Measurements from ENCODE around the gene SLC15A5. TPM values are rescaled to one million over a fixed set of nuclear protein-coding genes. Genes with fewer than 3 reads are reported as not detected.

SLC15A5 gene
- total RNA-seq, 1 donor from 2014 or later: not detected

DNA sequence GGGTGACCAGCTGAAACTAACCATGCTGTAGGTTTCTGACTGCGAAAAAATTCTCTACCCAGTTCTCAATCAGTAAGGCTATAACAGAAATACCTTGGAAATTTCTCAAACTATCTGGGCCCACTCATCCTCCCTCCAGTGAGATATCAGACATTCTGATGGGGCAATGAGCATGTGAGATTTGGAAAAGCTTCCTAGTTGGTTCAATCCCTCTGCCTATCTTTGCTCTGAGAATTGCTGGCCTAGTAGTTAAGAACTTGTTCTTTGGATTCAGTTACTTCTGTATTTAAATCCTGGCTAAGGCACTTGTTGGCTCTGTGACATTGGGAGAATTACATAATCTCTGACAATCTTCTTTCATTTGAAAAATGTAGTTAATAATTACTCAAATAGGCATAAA, 119.4 kb downstream of the SLC15A5 start:
- Mint-ChIP-seq H3K36me3 (ENCODE audit: unreplicated experiment) (no peaks in the 10 kb centered on the region), H3K27me3 (ENCODE audit: unreplicated experiment) (peaks cover 3% of the 10 kb centered on the region), H3K9me3 (ENCODE audit: unreplicated experiment) (no peaks in the 10 kb centered on the region), H3K4me1 (ENCODE audit: low read depth, unreplicated experiment) (no peaks in the 10 kb centered on the region), H3K27ac (ENCODE audit: unreplicated experiment) (no peak overlapping the region), H3K4me3 (ENCODE audit: unreplicated experiment) (no peak overlapping the region)
- TF ChIP-seq, protein P1, sequence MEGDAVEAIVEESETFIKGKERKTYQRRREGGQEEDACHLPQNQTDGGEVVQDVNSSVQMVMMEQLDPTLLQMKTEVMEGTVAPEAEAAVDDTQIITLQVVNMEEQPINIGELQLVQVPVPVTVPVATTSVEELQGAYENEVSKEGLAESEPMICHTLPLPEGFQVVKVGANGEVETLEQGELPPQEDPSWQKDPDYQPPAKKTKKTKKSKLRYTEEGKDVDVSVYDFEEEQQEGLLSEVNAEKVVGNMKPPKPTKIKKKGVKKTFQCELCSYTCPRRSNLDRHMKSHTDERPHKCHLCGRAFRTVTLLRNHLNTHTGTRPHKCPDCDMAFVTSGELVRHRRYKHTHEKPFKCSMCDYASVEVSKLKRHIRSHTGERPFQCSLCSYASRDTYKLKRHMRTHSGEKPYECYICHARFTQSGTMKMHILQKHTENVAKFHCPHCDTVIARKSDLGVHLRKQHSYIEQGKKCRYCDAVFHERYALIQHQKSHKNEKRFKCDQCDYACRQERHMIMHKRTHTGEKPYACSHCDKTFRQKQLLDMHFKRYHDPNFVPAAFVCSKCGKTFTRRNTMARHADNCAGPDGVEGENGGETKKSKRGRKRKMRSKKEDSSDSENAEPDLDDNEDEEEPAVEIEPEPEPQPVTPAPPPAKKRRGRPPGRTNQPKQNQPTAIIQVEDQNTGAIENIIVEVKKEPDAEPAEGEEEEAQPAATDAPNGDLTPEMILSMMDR (IDR thresholded peaks at IDR 0.05; ENCODE audit: partially characterized antibody, unreplicated experiment): no peak
- no peak for DNase-seq

DNA sequence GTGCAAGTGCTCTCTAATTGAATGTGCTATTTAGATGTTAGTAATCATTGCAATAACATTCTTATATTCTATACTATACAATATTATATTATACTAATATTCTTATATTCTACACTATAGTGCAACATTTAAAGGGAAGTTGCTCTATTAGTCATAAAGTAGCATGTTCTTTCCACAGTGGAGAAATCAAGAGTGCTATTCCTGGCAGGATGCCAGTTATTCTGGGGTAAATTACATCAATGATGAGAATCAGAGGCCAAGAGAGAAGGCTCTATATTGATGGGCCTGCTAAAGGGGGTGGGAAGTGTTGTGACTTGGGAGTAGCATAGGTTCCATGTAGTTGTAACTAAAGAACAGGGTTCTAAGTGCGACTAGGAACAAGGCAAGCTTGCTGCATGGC, 121.5 kb downstream of the SLC15A5 start:
- Mint-ChIP-seq H3K27ac (ENCODE audit: unreplicated experiment) (no peak overlapping the region), H3K36me3 (ENCODE audit: unreplicated experiment) (no peaks in the 10 kb centered on the region), H3K4me3 (ENCODE audit: unreplicated experiment) (no peak overlapping the region), H3K27me3 (ENCODE audit: unreplicated experiment) (peaks cover 3% of the 10 kb centered on the region), H3K4me1 (ENCODE audit: low read depth, unreplicated experiment) (no peaks in the 10 kb centered on the region), H3K9me3 (ENCODE audit: unreplicated experiment) (no peaks in the 10 kb centered on the region)
- DNase-seq: no peak
- TF ChIP-seq, protein P1 (IDR thresholded peaks at IDR 0.05; ENCODE audit: partially characterized antibody, unreplicated experiment): no peak

DNA sequence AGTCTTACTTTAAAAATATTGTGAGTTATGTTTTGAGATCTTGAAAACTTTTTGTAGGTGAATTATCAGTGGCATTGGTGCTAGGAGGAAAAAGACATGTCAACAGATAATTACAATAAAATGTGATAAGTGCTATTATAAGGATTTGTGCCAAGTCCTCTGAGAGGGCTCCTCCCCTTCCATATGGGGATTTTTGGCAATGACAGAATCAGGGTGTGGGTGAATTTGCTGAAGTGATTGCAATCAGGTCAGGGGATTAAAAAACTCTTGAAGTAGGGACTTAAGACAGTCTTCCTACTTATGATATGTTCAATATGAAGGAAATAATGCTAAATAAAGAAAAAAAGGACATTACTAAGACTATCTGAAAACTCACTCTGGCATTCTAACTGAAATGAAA, 122.5 kb downstream of the SLC15A5 start:
- TF ChIP-seq, protein P1 (IDR thresholded peaks at IDR 0.05; ENCODE audit: partially characterized antibody, unreplicated experiment): no peak
- Mint-ChIP-seq H3K27ac (ENCODE audit: unreplicated experiment) (no peak overlapping the region), H3K9me3 (ENCODE audit: unreplicated experiment) (no peaks in the 10 kb centered on the region), H3K4me1 (ENCODE audit: low read depth, unreplicated experiment) (no peaks in the 10 kb centered on the region), H3K27me3 (ENCODE audit: unreplicated experiment) (peaks cover 3% of the 10 kb centered on the region), H3K4me3 (ENCODE audit: unreplicated experiment) (no peak overlapping the region), H3K36me3 (ENCODE audit: unreplicated experiment) (no peaks in the 10 kb centered on the region)
- DNase-seq: no peak

DNA sequence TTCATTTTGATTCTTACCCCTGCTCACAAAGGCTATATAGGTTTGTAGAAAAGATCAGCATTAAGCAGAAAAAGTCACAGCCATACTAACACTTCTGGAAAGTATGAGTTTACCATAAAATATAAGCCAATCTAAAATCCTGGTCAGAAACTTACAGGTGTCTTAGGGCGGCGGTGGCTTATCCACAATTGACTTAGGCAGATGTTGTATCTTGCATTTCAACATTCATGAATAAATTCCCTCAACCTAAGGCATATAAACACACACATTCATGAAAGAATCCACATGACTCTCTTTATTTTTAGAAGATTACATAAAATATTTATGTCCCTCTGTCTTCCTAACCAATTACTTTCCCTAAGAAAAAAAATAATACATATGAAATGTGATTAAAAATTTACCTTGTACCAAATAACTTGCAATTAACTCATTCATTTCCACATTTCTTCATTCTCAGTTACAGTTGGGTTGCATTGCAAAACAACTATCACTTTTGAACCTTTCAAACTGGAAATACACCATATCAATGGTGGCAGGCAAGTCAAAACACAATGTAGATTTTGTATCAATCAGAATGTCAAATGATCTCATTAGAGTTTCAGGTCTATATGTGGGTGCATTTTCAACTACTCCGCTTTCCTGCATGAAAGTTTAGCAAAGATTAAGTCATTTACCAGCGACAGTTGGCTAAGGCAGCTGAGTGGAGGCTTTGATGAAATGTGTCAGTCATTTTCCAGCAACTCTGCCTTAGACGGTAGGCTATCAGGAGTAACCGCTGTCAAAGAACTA, 124.4 kb downstream of the SLC15A5 start:
- H3K9me3 Mint-ChIP-seq (ENCODE audit: unreplicated experiment): no peaks in the 10 kb centered on the region
- no peak for DNase-seq
- H3K36me3 Mint-ChIP-seq (ENCODE audit: unreplicated experiment): no peaks in the 10 kb centered on the region
- TF ChIP-seq, protein P1 (IDR thresholded peaks at IDR 0.05; ENCODE audit: partially characterized antibody, unreplicated experiment): no peak
- H3K4me3 Mint-ChIP-seq (ENCODE audit: unreplicated experiment): no peak overlapping the region
- H3K4me1 Mint-ChIP-seq (ENCODE audit: low read depth, unreplicated experiment): no peaks in the 10 kb centered on the region
- H3K27ac Mint-ChIP-seq (ENCODE audit: unreplicated experiment): no peak overlapping the region
- peaks cover 3% of the 10 kb centered on the region for H3K27me3 Mint-ChIP-seq (ENCODE audit: unreplicated experiment)

DNA sequence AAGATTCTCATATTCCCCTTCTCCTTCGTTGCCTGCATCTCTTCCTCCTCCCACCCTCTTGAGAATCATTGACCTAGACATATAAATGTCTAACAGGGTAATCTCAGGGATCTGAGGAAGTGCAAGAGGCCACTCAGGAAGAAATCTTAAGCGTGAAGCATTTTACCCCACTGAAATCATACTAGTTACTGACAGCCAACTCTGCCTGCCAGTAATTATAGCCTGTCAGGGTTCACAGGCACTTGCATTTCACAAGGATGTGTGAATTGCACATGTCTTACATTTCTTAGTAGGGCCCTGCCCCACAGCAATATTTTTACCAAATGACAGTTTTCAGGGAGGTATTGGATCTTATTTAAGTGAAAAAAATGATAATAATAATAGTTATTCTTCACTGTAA, 127.2 kb downstream of the SLC15A5 start:
- no peaks in the 10 kb centered on the region for H3K9me3 Mint-ChIP-seq (ENCODE audit: unreplicated experiment)
- H3K27ac Mint-ChIP-seq (ENCODE audit: unreplicated experiment): no peak overlapping the region
- no peaks in the 10 kb centered on the region for H3K36me3 Mint-ChIP-seq (ENCODE audit: unreplicated experiment)
- H3K4me1 Mint-ChIP-seq (ENCODE audit: low read depth, unreplicated experiment): no peaks in the 10 kb centered on the region
- TF ChIP-seq, protein P1 (IDR thresholded peaks at IDR 0.05; ENCODE audit: partially characterized antibody, unreplicated experiment): no peak
- no peak for DNase-seq
- no peaks in the 10 kb centered on the region for H3K27me3 Mint-ChIP-seq (ENCODE audit: unreplicated experiment)
- no peak overlapping the region for H3K4me3 Mint-ChIP-seq (ENCODE audit: unreplicated experiment)

Measured in glutamatergic neuron (in vitro differentiated cells).